SJCRH30 (cell line): ENCODE measurements around the gene NBL1. TPM values are rescaled to one million over a fixed set of nuclear protein-coding genes. Genes with fewer than 3 reads are reported as not detected.
"Not testable (repeated sequence)": the region's sequence is repeated elsewhere in the genome, so short reads cannot be mapped to it uniquely, and the experiment has no call there.

ENCODE experiments used
- DNase-seq, 2 experiments: peaks; one replicate each; pipeline ENCODE4 v3.0.0-alpha.2; 2015 to 2020
- H3K27ac ChIP-seq: fragments of 250-450 bp; sonication (Bioruptor Pico); 2 replicates; pipeline ENCODE4 v1.5.1; 2020; ENCODE audit warnings: mild to moderate bottlenecking, moderate library complexity
- H3K27me3 ChIP-seq: fragments of 250-450 bp; sonication (Bioruptor Pico); 2 replicates; pipeline ENCODE4 v1.5.1; 2020; ENCODE audit warnings: mild to moderate bottlenecking, moderate library complexity
- H3K36me3 ChIP-seq: fragments of 250-450 bp; sonication (Bioruptor Pico); 2 replicates; pipeline ENCODE4 v1.5.1; 2020; ENCODE audit warnings: mild to moderate bottlenecking, moderate library complexity
- H3K4me1 ChIP-seq: fragments of 250-450 bp; sonication (Bioruptor Pico); 2 replicates; pipeline ENCODE4 v1.5.1; 2020; ENCODE audit warnings: mild to moderate bottlenecking, moderate library complexity
- H3K4me3 ChIP-seq: fragments of 250-450 bp; sonication (Bioruptor Pico); 2 replicates; pipeline ENCODE4 v1.5.1; 2020; ENCODE audit warnings: mild to moderate bottlenecking, moderate library complexity
- H3K9me3 ChIP-seq: fragments of 250-450 bp; sonication (Bioruptor Pico); replicated peaks from 2 replicates; pipeline ENCODE4 v1.5.1; 2020; ENCODE audit warnings: mild to moderate bottlenecking, moderate library complexity
- total RNA-seq: library from RNA; depleted of rRNA; stranded (reverse); fragments of >200 nt; shearing (Covaris generic); gene quantifications from 2 replicates; pipeline ENCODE4 v1.2.3, GENCODE V29; 2014

Gene NBL1
- total RNA-seq, 1 experiment from 2014 or later: 3.5 TPM

- no peaks in the 10 kb centered on the region for H3K27me3 ChIP-seq
- H3K27ac ChIP-seq: no peak overlapping the region
- H3K4me3 ChIP-seq: no peak overlapping the region
- no peak for DNase-seq
- H3K36me3 ChIP-seq: peaks cover 6% of the 10 kb centered on the region; the same call in 1 of the 2 replicates
- H3K4me1 ChIP-seq: peaks cover 9% of the 10 kb centered on the region; the same call in 1 of the 2 replicates
- H3K9me3 ChIP-seq: no peaks in the 10 kb centered on the region
Observed at GRCh38 chr1:19615438-19615837, 28.7 kb upstream of the NBL1 start.

GRCh38 chr1:19616489-19616888 is 27.6 kb upstream of the NBL1 start:
- H3K27me3 ChIP-seq: no peaks in the 10 kb centered on the region
- no peak overlapping the region for H3K4me3 ChIP-seq
- peaks cover 9% of the 10 kb centered on the region; the same call in 1 of the 2 replicates for H3K4me1 ChIP-seq
- H3K9me3 ChIP-seq: no peaks in the 10 kb centered on the region
- H3K27ac ChIP-seq: no peak overlapping the region
- DNase-seq: no peak
- H3K36me3 ChIP-seq: peaks cover 6% of the 10 kb centered on the region

GRCh38 chr1:19617376-19617775 is 26.7 kb upstream of the NBL1 start:
- H3K36me3 ChIP-seq: peaks cover 9% of the 10 kb centered on the region
- H3K9me3 ChIP-seq: no peaks in the 10 kb centered on the region
- no peaks in the 10 kb centered on the region for H3K27me3 ChIP-seq
- no peak for DNase-seq
- no peak overlapping the region for H3K27ac ChIP-seq
- no peak overlapping the region for H3K4me3 ChIP-seq
- H3K4me1 ChIP-seq: peaks cover 9% of the 10 kb centered on the region; the same call in 1 of the 2 replicates

DNA sequence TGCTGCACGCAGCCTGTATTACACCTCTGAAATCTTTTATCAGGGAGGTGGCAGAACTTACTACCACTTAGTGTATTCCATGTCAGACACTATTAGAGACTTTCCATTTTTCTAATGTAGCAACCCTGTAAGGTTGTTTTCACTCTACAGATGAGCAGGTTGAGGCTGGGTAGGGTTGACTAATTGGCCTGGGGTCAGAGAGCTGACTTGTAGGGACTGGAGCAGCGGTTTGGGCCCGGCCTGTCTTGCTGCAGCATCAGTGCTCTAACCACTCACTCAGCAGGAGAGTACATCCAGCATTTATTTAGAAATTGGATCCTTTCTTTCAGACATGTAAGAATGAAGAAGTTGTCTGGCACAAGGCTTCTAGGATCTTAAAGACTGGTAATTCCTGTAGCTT is 25.7 kb upstream of the NBL1 start:
- no peak overlapping the region for H3K4me3 ChIP-seq
- H3K36me3 ChIP-seq: peaks cover 14% of the 10 kb centered on the region
- H3K27me3 ChIP-seq: no peaks in the 10 kb centered on the region
- peaks cover 9% of the 10 kb centered on the region; the same call in 1 of the 2 replicates for H3K4me1 ChIP-seq
- DNase-seq: no peak
- H3K9me3 ChIP-seq: no peaks in the 10 kb centered on the region
- no peak overlapping the region for H3K27ac ChIP-seq

GRCh38 chr1:19619697-19620384 is 24.3 kb upstream of the NBL1 start:
- Histone ChIP-seq H3K4me3 (no peak overlapping the region), H3K4me1 (peaks cover 9% of the 10 kb centered on the region; the same call in 1 of the 2 replicates), H3K9me3 (no peaks in the 10 kb centered on the region), H3K27ac (no peak overlapping the region), H3K36me3 (peaks cover 28% of the 10 kb centered on the region), H3K27me3 (no peaks in the 10 kb centered on the region)
- no peak for DNase-seq

DNA sequence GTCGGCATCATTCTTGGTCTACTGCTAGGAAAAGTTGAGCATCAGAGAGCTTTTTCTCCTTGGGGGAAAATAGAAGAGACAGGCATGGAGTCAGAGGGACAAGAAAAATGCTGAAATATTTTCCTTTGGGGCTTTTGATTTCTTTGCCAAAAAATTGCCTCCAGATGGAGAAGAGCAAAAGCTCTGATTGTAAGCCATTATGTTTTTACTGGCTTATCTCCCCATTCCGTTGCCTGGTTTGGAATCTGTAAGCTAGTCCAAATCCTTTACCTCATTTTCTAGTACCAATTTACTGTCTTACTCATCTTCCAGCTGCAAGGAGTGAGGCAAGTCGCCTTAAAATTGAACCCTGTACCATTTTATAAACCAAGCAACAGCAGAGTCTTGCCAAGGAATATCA is 23.3 kb upstream of the NBL1 start:
- peaks cover 33% of the 10 kb centered on the region for H3K36me3 ChIP-seq
- H3K9me3 ChIP-seq: no peaks in the 10 kb centered on the region
- H3K27me3 ChIP-seq: no peaks in the 10 kb centered on the region
- DNase-seq: no peak
- no peak overlapping the region for H3K4me3 ChIP-seq
- H3K27ac ChIP-seq: no peak overlapping the region
- H3K4me1 ChIP-seq: peaks cover 9% of the 10 kb centered on the region; the same call in 1 of the 2 replicates

DNA sequence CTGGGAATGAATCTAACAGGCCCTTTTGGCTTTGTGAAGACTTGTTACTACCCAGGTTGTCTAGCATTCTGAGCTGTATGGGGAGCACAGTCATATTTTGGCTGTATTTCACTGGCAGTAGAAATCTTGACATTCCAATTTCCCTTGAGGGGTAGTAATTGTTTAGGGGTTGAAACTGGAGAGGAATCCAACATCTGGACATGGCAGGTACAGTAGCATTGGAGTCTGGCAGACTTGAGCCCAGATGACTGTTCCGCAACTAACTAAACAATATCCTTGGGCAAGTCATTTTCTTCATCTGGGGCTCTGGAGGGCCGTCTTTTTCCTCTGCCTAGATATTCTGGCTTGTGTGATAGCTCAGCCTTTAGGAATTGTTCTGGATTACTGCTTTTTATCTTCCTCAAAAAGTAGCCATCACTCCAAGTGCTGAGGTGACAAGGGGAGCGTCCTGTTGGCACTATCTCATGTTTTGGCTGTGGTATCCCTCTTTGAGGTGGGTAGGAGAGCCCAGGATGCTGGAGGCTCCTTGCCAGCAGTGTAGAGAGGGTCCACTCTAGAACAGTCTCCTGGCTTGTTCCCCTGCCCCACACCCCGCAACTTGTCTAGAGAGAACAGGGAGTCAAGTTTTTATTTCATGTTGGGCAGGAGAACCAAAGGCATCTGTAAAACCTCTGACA is 22.7 kb upstream of the NBL1 start:
- H3K9me3 ChIP-seq: no peaks in the 10 kb centered on the region
- peaks cover 9% of the 10 kb centered on the region; the same call in 1 of the 2 replicates for H3K4me1 ChIP-seq
- no peak overlapping the region for H3K27ac ChIP-seq
- no peaks in the 10 kb centered on the region for H3K27me3 ChIP-seq
- peaks cover 39% of the 10 kb centered on the region for H3K36me3 ChIP-seq
- no peak for DNase-seq
- H3K4me3 ChIP-seq: no peak overlapping the region

DNA sequence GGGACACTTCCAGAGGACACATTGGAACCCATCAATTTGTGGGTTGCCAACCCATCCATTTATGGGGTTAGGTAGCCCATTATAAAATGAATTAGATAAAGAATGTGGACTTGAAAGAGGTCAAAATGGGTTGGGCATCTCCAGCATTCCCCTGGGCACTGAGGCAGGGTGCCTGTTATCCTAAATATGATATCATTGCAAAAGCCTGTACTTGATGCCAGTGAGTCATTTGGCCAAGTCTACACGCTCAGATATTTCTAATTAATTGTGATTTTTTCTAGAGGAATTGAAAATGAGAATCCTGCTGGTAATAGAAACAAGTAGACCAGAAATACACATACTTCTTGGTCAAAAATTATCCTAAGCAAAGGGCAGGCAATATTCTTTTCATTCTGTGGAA is 21.9 kb upstream of the NBL1 start:
- DNase-seq: no peak

DNA sequence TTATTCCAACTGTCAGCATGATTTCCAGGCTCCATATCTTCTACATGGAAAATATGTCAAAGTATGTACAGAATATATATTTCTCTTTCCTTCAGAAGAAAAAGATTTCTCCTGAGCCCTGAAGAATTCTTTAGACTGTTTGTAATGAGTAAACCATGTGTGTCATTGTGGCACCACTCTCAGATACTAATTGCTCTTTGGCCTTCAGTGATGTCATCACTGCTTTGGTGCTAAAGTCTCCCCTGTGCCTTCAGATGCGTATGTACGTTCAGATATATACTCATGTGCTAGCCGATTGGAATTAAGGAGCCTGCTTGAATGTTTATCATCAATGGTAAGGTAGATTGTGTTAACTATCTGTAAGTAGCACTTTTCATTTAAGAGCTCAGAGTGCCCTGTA is 20.6 kb upstream of the NBL1 start:
- no peak for DNase-seq
- Histone ChIP-seq H3K9me3 (no peaks in the 10 kb centered on the region), H3K27me3 (no peaks in the 10 kb centered on the region), H3K4me1 (no peaks in the 10 kb centered on the region), H3K4me3 (no peak overlapping the region), H3K36me3 (peaks cover 47% of the 10 kb centered on the region), H3K27ac (no peak overlapping the region)

More for the DNA sequence above, 21.9 kb upstream of the NBL1 start:
- Histone ChIP-seq H3K4me3 (no peak overlapping the region), H3K4me1 (peaks cover 4% of the 10 kb centered on the region; the same call in 1 of the 2 replicates), H3K27ac (no peak overlapping the region), H3K36me3 (peaks cover 44% of the 10 kb centered on the region), H3K27me3 (no peaks in the 10 kb centered on the region), H3K9me3 (no peaks in the 10 kb centered on the region)

DNA sequence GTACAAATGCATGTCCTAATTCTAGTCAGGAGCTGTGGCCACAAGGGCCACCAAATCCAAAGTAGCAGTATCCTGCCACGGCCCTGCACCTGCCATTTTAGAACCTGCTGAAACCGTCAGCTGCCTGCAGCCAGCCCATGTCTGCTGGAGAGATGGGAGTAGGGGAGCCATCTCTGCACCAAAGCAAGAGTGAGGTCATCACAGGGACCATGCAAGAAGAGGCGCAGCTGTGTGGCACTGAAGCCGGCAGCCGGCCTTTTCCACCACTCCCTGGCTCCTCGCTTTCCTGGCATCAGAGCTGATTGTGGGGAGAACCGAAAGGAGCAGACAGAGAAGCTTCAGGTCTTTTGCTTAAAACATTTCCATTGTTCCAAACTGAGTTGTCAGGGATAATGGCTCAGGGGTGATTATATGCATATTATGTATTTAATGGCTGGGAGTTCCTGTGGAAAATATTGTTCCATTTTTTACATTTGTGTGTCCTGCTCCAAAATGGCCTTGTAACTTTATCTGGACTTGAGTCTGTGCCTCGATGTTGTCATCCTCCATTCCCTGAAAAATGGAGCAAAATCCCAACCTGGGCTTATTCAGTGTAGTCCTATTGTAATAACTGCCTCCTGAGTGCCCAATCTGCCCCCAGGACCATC is 18.7 kb upstream of the NBL1 start:
- no peak for DNase-seq

GRCh38 chr1:19628879-19629278 is 15.2 kb upstream of the NBL1 start:
- DNase-seq: no peak
- Histone ChIP-seq H3K9me3 (no peaks in the 10 kb centered on the region), H3K36me3 (peaks cover 39% of the 10 kb centered on the region), H3K4me1 (no peaks in the 10 kb centered on the region), H3K27ac (no peak overlapping the region), H3K27me3 (no peaks in the 10 kb centered on the region), H3K4me3 (no peak overlapping the region)

More for the DNA sequence above, 18.7 kb upstream of the NBL1 start:
- Histone ChIP-seq H3K36me3 (peaks cover 52% of the 10 kb centered on the region), H3K4me3 (no peak overlapping the region), H3K4me1 (no peaks in the 10 kb centered on the region), H3K27ac (no peak overlapping the region), H3K27me3 (no peaks in the 10 kb centered on the region), H3K9me3 (no peaks in the 10 kb centered on the region)

DNA sequence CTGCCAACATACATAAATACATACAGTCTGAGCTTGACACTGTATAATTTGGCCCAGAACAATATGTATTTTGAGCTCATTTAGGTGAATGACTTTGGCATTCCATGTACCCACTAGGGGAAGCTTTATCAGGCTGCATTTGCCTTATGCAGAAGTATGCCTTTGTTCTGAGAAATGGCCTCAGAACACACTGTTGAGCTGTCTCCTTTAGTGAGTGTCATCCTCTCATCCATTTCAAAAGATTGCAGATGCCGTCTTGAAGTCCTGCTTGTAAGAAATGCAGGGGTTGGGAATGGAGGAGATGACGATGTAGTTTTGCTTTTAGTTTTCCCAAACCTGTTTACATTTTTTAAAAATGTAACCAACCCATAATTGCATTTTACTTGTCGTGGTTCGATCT is 14.8 kb upstream of the NBL1 start:
- Histone ChIP-seq H3K36me3 (peaks cover 35% of the 10 kb centered on the region), H3K9me3 (no peaks in the 10 kb centered on the region), H3K4me3 (no peak overlapping the region), H3K4me1 (no peaks in the 10 kb centered on the region), H3K27ac (no peak overlapping the region), H3K27me3 (no peaks in the 10 kb centered on the region)
- no peak for DNase-seq

GRCh38 chr1:19630192-19630591 is 13.9 kb upstream of the NBL1 start:
- not testable (repeated sequence) for H3K27ac ChIP-seq, H3K9me3 ChIP-seq, H3K27me3 ChIP-seq, H3K4me3 ChIP-seq, DNase-seq, H3K4me1 ChIP-seq
- peaks cover 26% of the 10 kb centered on the region for H3K36me3 ChIP-seq

DNA sequence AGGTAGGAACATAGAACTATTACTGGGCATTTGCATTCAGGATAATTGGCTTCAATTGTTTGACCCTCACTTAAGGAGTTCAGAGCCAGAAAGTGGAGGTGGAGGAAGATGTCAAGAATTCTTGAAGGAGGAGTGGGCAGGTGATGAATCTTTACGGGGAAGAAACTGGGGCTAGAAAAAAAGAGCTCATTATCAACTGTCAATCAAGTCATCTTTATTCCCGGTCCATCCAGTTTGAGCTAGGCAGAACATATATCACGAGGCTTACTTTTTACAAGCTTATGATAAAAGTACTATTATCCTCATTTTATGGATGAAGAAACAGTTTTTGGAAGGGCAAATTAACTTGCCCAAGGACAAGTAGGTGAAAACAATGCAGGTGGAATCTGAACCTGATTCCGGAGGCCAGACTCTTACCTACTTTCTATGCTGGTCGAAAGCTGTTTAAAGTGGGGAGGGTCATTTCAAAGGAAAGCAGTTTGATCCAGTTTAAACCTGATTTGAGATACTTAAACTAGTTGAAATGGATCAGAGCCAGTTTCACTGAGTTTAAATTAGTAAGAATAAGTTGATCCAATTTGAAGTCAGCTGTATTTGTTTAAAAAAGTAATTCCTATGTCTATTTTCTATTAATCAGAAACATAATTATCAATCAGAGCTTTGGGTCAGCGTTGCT is 13.3 kb upstream of the NBL1 start:
- H3K36me3 ChIP-seq: peaks cover 24% of the 10 kb centered on the region
- H3K4me1 ChIP-seq: no peaks in the 10 kb centered on the region
- DNase-seq: no peak
- H3K27ac ChIP-seq: no peak overlapping the region
- H3K27me3 ChIP-seq: no peaks in the 10 kb centered on the region
- no peak overlapping the region for H3K4me3 ChIP-seq
- no peaks in the 10 kb centered on the region for H3K9me3 ChIP-seq

DNA sequence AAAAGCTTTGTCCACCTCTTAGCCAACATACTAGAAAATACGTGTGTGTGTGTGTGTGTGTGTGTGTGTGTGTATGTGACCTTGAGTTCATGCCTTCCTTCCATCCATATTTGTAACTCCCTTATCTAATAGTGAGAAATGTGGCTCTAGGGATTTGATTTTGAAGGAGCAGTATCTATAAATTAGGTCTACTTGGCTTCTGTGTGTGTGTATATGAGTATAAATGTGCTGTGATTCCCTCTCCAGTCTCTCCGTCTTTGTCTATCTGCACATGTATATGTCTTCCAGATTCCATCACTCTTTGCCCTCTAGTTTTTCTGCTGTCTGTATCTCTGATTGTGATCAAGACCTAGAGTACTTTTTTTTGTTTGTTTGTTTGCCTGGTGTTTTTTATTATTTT is 11.9 kb upstream of the NBL1 start:
- Histone ChIP-seq H3K36me3 (peaks cover 11% of the 10 kb centered on the region; the same call in 1 of the 2 replicates), H3K4me3 (no peak overlapping the region)

More for the DNA sequence above, 11.9 kb upstream of the NBL1 start:
- no peak for DNase-seq
- H3K27ac ChIP-seq: no peak overlapping the region
- no peaks in the 10 kb centered on the region for H3K9me3 ChIP-seq
- H3K27me3 ChIP-seq: no peaks in the 10 kb centered on the region
- no peaks in the 10 kb centered on the region for H3K4me1 ChIP-seq
